ENCODE measurements around the gene PHF12. TPM values are rescaled to one million over a fixed set of nuclear protein-coding genes. Genes with fewer than 3 reads are reported as not detected.

Gene PHF12
- total and polyA plus RNA-seq, 2 of the 13 experiments (the other 11 are each of a cell fraction or from before 2014, with no cell fraction given) = 9.8 to 17.1 TPM

DNA sequence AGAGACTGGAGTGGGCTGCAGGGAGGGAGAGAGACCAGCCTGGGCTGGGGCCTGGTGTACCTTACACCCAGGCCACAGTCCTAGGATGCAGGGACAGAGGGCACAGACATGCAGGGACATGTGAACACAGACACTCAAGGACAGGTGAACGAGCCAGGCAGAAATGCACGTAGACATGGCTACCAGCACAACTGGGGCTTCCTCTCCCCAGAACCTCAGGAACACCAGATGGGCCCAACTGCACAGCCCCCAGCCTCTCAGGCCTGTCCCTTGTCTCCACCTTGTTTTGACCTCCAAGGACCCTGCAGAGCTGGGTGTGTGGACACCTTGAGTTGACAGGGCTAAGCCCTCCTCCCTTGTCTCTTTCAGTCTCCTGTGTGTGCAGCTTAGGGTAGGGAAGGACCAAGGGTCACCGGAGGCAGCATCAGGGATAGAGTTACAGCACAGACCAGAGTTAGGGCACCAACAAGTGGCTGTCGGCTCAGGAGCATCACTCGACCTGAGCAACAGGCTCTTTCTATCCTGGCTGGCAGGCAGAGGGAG lies 45.3 kb upstream of the PHF12 start (continued):
- TF ChIP-seq E2F5 (CRISPR knock-in tag; conservative IDR thresholded peaks at IDR 0.05) (no peak), THAP11 (CRISPR knock-in tag; IDR thresholded peaks at IDR 0.05) (peak; percentile 29; the same call in 1 of the 2 replicates), MEIS2 (CRISPR knock-in tag; IDR thresholded peaks at IDR 0.05) (no peak; the same call in 1 of the 2 replicates), ZFP36L2 (CRISPR knock-in tag; IDR thresholded peaks at IDR 0.05) (no peak), ZZZ3 (CRISPR knock-in tag; IDR thresholded peaks at IDR 0.05; ENCODE audit: borderline replicate concordance) (peak; percentile 80; the same call in 1 of the 2 replicates), ATF7-NPFF (CRISPR knock-in tag; IDR thresholded peaks at IDR 0.05; ENCODE audit: low read depth) (no peak), ZNF772 (CRISPR knock-in tag; IDR thresholded peaks at IDR 0.05) (peak; percentile 49), RFXAP (CRISPR knock-in tag; IDR thresholded peaks at IDR 0.05; ENCODE audit: borderline replicate concordance) (no peak), CCDC6 (CRISPR knock-in tag; IDR thresholded peaks at IDR 0.05) (no peak), ZBTB2 (CRISPR knock-in tag; IDR thresholded peaks at IDR 0.05; ENCODE audit: low read depth) (no peak), ZKSCAN1 (IDR thresholded peaks at IDR 0.05; ENCODE audit: low read length) (no peak), NFKB2 (CRISPR knock-in tag; IDR thresholded peaks at IDR 0.05; ENCODE audit: borderline replicate concordance) (peak; percentile 27; the same call in 1 of the 2 replicates), CHD2 (IDR thresholded peaks at IDR 0.05; ENCODE audit: low read depth, low read length) (no peak), SALL1 (CRISPR knock-in tag; IDR thresholded peaks at IDR 0.05) (peak; percentile 69), MED8 (CRISPR knock-in tag; IDR thresholded peaks at IDR 0.05; ENCODE audit: insufficient replicate concordance) (no peak), NFIC (IDR thresholded peaks at IDR 0.05; ENCODE audit: low read length) (no peak), ZNF136 (CRISPR knock-in tag; IDR thresholded peaks at IDR 0.05; ENCODE audit: low read depth) (0 out of 2 replicates have a peak, but pooled peaks have one; percentile 41), ZNF333 (CRISPR knock-in tag; IDR thresholded peaks at IDR 0.05; ENCODE audit: borderline replicate concordance) (no peak)
- TF ChIP-seq, protein P1, sequence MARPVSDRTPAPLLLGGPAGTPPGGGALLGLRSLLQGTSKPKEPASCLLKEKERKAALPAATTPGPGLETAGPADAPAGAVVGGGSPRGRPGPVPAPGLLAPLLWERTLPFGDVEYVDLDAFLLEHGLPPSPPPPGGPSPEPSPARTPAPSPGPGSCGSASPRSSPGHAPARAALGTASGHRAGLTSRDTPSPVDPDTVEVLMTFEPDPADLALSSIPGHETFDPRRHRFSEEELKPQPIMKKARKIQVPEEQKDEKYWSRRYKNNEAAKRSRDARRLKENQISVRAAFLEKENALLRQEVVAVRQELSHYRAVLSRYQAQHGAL (CRISPR knock-in tag; IDR thresholded peaks at IDR 0.05; ENCODE audit: not compliant biosample characterization) = no peak
- TF ChIP-seq, protein P2, sequence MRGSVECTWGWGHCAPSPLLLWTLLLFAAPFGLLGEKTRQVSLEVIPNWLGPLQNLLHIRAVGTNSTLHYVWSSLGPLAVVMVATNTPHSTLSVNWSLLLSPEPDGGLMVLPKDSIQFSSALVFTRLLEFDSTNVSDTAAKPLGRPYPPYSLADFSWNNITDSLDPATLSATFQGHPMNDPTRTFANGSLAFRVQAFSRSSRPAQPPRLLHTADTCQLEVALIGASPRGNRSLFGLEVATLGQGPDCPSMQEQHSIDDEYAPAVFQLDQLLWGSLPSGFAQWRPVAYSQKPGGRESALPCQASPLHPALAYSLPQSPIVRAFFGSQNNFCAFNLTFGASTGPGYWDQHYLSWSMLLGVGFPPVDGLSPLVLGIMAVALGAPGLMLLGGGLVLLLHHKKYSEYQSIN (CRISPR knock-in tag; IDR thresholded peaks at IDR 0.05; ENCODE audit: borderline replicate concordance) = no peak
- TF ChIP-seq, protein P3, sequence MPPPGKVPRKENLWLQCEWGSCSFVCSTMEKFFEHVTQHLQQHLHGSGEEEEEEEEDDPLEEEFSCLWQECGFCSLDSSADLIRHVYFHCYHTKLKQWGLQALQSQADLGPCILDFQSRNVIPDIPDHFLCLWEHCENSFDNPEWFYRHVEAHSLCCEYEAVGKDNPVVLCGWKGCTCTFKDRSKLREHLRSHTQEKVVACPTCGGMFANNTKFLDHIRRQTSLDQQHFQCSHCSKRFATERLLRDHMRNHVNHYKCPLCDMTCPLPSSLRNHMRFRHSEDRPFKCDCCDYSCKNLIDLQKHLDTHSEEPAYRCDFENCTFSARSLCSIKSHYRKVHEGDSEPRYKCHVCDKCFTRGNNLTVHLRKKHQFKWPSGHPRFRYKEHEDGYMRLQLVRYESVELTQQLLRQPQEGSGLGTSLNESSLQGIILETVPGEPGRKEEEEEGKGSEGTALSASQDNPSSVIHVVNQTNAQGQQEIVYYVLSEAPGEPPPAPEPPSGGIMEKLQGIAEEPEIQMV (CRISPR knock-in tag; IDR thresholded peaks at IDR 0.05; ENCODE audit: low read depth) = peak; percentile 54; the same call in 1 of the 2 replicates
- TF ChIP-seq, protein P4, sequence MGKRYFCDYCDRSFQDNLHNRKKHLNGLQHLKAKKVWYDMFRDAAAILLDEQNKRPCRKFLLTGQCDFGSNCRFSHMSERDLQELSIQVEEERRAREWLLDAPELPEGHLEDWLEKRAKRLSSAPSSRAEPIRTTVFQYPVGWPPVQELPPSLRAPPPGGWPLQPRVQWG (CRISPR knock-in tag; IDR thresholded peaks at IDR 0.05; ENCODE audit: borderline replicate concordance, low read depth) = no peak
